Mucosa of stomach (tissue), 1 donor: ENCODE measurements around the gene CHD2.

ENCODE experiments used
- H3K27me3 ChIP-seq: one replicate; pipeline ENCODE4 v1.7.0; 2013; ENCODE audit warnings: mild to moderate bottlenecking, low read length; ENCODE audit not compliant: control insufficient read depth, insufficient read depth
- H3K36me3 ChIP-seq: one replicate; pipeline ENCODE4 v1.7.0; 2013; ENCODE audit warnings: low read length; ENCODE audit not compliant: control insufficient read depth, insufficient read depth
- H3K4me1 ChIP-seq: one replicate; pipeline ENCODE4 v1.7.0; 2013; ENCODE audit warnings: mild to moderate bottlenecking, low read length; ENCODE audit not compliant: control insufficient read depth, insufficient read depth
- H3K4me3 ChIP-seq: one replicate; pipeline ENCODE4 v1.7.0; 2013; ENCODE audit warnings: low read length
- H3K9ac ChIP-seq: one replicate; pipeline ENCODE4 v1.7.0; 2013; ENCODE audit warnings: mild to moderate bottlenecking, low read length, moderate library complexity
- H3K9me3 ChIP-seq: one replicate; pipeline ENCODE4 v1.7.0; 2013; ENCODE audit warnings: mild to moderate bottlenecking, low read length, moderate library complexity; ENCODE audit not compliant: control insufficient read depth
- donor health status: Pancreatic carcinoma.

The CHD2 gene

GRCh38 chr15:92960996-92961681 lies 61.0 kb downstream of the CHD2 start:
- Histone ChIP-seq H3K27me3 (no peaks in the 10 kb centered on the region), H3K9ac (no peak overlapping the region), H3K4me3 (no peak overlapping the region), H3K4me1 (no peaks in the 10 kb centered on the region), H3K36me3 (no peaks in the 10 kb centered on the region), H3K9me3 (no peaks in the 10 kb centered on the region)

DNA sequence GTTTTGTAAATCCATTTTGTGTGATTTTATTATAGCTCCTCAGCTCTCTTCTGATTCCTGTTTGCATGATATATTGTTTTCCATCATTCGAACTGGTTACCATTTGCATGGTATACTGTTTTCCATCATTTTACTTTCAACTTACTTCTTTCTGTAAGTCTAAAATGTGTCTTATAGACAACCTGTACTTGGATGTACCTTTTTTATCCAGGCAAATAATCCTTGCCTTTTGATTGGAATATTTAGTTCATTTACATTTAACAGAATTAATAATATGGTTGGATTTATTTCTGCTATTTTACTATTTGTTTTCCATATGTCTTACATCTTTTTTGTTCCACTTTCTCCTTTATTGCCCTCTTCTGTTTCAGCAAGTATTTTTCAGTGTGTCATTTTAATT lies 62.8 kb downstream of the CHD2 start:
- H3K27me3 ChIP-seq: no peaks in the 10 kb centered on the region
- no peaks in the 10 kb centered on the region for H3K9me3 ChIP-seq
- H3K4me3 ChIP-seq: no peak overlapping the region
- H3K9ac ChIP-seq: no peak overlapping the region
- H3K36me3 ChIP-seq: no peaks in the 10 kb centered on the region
- H3K4me1 ChIP-seq: no peaks in the 10 kb centered on the region

DNA sequence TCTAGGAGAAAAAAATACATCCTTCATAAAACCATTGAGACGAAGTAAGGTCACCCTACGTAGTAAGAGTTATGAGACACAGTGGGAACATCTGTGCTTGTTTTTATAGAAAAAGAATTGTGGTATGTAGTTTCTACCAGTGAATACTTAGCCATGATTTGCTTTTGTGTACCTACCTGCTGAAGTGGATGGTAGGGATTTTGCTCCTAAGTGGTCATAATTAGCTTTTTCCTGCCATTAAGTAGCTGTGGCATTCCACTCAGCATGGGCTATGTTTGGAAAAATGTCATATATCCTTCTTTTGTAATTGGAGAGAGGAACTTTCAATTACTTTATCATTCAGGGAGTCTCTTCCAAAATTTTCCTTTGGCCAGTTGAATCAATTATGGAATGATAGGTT lies 63.7 kb downstream of the CHD2 start:
- H3K36me3 ChIP-seq: no peaks in the 10 kb centered on the region

DNA sequence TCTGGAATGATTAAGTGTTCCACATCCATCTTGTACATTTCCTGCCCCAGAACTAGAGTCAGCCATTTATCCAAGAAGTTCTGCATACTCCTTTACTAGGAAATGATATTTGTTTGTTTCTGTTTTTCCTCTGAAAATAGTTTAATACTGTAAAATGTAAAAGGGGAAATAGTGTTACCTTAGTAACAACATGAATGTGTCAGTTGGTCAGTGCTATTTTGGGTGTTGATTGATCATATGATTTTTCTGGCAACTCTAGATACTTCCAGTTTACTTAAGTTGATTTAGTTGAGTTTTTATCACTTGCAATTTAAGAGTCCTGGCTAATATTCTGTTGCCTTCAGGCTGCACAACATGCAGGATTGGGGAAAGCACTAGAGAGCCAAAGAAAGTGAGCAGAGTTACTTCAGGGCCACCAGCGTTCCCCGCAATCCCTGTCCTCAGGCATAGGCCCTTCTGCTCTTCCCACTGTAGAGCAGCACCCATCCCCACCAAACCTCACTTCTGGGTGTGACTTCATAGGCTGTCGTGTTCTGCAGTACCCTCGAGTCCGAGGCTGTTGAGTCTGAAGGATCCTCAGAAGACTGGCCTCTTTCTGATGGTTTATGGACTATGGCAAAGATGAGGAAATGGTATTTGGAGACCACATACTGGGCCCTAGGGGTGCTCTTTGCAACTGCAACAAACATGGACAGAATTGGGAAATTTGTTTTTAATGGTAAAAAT lies 69.0 kb downstream of the CHD2 start:
- Histone ChIP-seq H3K9me3 (no peaks in the 10 kb centered on the region), H3K27me3 (no peaks in the 10 kb centered on the region), H3K4me1 (no peaks in the 10 kb centered on the region), H3K36me3 (peaks cover 6% of the 10 kb centered on the region), H3K9ac (no peak overlapping the region), H3K4me3 (no peak overlapping the region)

More for the DNA sequence above, 63.7 kb downstream of the CHD2 start:
- Histone ChIP-seq H3K9ac (no peak overlapping the region), H3K4me3 (no peak overlapping the region), H3K27me3 (no peaks in the 10 kb centered on the region), H3K4me1 (no peaks in the 10 kb centered on the region), H3K9me3 (no peaks in the 10 kb centered on the region)

GRCh38 chr15:92970656-92971055 lies 70.5 kb downstream of the CHD2 start:
- Histone ChIP-seq H3K9ac (no peak overlapping the region), H3K4me3 (no peak overlapping the region), H3K36me3 (peaks cover 6% of the 10 kb centered on the region)

DNA sequence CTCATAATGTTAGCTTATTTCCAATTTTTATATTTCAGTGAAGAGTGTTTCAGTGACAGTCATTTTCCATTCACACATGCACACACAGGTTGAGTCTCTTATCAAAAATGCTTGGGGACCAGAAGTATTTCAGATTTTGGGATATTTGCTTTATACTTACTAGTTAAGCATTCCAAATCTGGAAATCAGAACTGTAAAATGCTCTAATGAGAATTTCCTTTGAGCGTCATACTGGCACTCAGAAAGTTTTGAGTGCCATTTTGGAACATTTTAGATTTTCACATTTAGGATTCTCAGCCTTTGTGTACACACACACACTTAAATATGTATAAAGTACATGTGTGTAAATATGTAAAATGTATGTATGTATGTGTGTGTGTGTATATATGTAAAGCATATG lies 71.0 kb downstream of the CHD2 start:
- peaks cover 6% of the 10 kb centered on the region for H3K36me3 ChIP-seq
- H3K4me1 ChIP-seq: no peaks in the 10 kb centered on the region
- H3K4me3 ChIP-seq: no peak overlapping the region
- no peaks in the 10 kb centered on the region for H3K27me3 ChIP-seq
- no peaks in the 10 kb centered on the region for H3K9me3 ChIP-seq
- no peak overlapping the region for H3K9ac ChIP-seq

More at GRCh38 chr15:92970656-92971055, 70.5 kb downstream of the CHD2 start:
- Histone ChIP-seq H3K9me3 (no peaks in the 10 kb centered on the region), H3K27me3 (no peaks in the 10 kb centered on the region), H3K4me1 (no peaks in the 10 kb centered on the region)

DNA sequence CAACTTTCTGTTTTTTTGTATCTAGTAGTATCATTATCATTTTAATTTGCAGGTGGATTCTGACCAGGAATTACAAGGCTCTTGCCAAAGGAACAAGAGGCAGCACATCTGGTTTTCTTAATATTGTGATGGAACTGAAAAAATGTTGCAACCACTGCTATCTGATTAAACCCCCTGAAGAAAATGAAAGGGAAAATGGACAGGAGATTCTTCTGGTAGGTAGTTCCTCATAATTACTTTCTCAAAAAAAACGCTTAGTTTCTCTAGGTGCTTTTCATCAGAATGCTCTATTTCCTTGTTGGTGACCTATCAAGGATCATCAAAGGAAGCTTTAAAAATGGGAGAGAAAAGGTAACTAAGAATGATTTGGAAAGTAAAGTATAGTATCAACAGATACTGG lies 71.6 kb downstream of the CHD2 start:
- Histone ChIP-seq H3K36me3 (peaks cover 6% of the 10 kb centered on the region), H3K4me1 (no peaks in the 10 kb centered on the region), H3K27me3 (no peaks in the 10 kb centered on the region), H3K4me3 (no peak overlapping the region), H3K9ac (no peak overlapping the region), H3K9me3 (no peaks in the 10 kb centered on the region)

DNA sequence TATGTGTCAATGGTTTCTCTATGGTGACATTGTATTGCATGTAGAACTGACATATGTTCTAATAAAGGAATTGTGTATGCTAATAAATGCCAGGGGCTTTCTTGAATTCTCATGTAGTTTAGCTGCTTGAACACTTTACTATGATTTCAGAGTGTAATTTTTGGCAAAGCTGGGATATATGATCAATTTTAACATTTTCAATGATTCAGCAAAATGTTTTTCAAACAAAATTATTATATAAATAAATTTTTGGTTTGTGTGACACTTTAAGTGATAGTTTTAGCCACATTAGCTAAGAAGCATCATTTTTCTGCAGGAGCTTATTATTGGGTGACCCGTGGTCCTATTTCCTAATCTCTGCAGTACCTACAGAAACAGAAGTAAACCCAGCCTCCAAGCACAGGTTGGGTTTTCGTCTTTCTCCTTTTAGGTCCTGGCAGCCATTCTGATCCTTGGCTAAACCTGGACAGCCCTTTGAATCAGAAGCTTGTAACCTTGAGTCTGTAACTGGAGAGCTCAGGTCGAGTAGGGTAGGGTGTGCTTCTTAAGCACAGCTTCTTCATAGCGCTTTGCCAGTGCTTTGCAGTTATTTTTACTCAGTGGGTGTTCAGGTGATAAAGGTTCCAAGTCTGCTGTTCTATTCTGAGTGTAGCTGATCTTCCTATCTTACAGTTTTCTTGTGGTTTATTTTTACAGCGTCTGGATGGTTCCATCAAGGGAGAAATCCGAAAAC lies 74.2 kb downstream of the CHD2 start:
- H3K27me3 ChIP-seq: no peaks in the 10 kb centered on the region
- peaks cover 11% of the 10 kb centered on the region for H3K36me3 ChIP-seq
- H3K4me1 ChIP-seq: no peaks in the 10 kb centered on the region
- no peak overlapping the region for H3K4me3 ChIP-seq
- no peak overlapping the region for H3K9ac ChIP-seq
- no peaks in the 10 kb centered on the region for H3K9me3 ChIP-seq

GRCh38 chr15:92979011-92979701 lies 79.0 kb downstream of the CHD2 start:
- H3K4me3 ChIP-seq: no peak overlapping the region
- peaks cover 11% of the 10 kb centered on the region for H3K36me3 ChIP-seq
- H3K27me3 ChIP-seq: no peaks in the 10 kb centered on the region
- no peaks in the 10 kb centered on the region for H3K9me3 ChIP-seq
- no peaks in the 10 kb centered on the region for H3K4me1 ChIP-seq
- H3K9ac ChIP-seq: no peak overlapping the region

DNA sequence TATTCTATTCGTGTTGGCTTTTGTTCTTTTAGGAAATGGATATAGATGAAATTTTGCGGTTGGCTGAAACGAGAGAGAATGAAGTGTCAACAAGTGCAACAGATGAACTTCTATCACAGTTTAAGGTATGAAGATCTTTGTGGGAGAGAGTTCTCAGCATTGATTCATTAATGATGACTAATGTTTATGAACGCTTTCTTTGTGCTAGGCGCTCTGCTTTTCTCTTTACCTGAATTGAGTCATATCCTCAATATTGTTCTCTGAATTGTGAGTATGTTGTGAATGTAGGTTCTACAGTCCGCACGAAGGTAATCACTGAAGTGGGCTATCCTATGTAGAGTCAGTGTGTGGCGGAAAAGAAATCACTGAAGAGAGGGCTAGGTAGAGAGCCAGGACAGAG lies 81.2 kb downstream of the CHD2 start:
- no peak overlapping the region for H3K4me3 ChIP-seq
- no peaks in the 10 kb centered on the region for H3K27me3 ChIP-seq
- no peaks in the 10 kb centered on the region for H3K9me3 ChIP-seq
- H3K36me3 ChIP-seq: peaks cover 20% of the 10 kb centered on the region
- no peak overlapping the region for H3K9ac ChIP-seq
- H3K4me1 ChIP-seq: no peaks in the 10 kb centered on the region

DNA sequence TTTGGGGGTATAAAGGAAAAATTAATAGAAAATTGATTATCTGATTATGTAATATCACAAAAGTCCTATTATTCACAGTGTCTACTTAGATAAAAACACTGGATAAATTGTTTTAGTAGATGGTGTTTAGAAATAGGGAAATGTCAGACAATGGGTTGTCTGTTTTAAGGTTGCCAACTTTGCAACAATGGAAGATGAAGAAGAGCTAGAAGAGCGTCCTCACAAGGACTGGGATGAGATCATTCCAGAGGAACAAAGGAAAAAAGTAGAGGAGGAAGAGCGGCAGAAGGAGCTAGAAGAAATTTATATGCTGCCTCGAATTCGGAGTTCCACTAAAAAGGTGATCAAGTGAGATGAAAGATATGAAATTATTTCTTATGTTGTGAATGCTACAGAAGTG lies 84.0 kb downstream of the CHD2 start:
- Histone ChIP-seq H3K27me3 (no peaks in the 10 kb centered on the region), H3K36me3 (peaks cover 15% of the 10 kb centered on the region), H3K9ac (no peak overlapping the region), H3K9me3 (no peaks in the 10 kb centered on the region), H3K4me1 (no peaks in the 10 kb centered on the region), H3K4me3 (no peak overlapping the region)

DNA sequence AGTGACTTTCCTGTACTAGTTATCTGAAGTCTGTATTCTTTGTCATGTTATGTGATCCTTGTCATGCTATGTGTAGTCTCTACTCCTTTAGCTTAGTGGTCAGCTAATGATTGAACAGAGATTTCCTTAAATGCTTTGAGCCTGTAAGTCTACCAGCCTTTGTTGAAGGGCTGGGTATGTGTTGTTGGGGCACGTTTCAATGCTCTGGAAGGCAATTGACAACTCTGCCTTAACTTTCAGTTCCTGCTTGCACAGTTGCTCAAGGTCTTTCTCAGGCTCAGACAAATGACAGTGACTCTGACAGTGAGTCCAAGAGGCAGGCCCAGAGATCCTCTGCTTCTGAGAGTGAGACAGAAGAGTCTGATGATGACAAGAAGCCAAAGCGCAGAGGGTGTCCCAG lies 89.3 kb downstream of the CHD2 start:
- H3K27me3 ChIP-seq: no peaks in the 10 kb centered on the region
- H3K4me3 ChIP-seq: no peak overlapping the region
- no peak overlapping the region for H3K9ac ChIP-seq
- H3K4me1 ChIP-seq: no peaks in the 10 kb centered on the region
- no peaks in the 10 kb centered on the region for H3K9me3 ChIP-seq
- H3K36me3 ChIP-seq: peaks cover 27% of the 10 kb centered on the region
